Measurements from ENCODE around the gene CTSG. TPM values are rescaled to one million over a fixed set of nuclear protein-coding genes. Genes with fewer than 3 reads are reported as not detected.

CTSG gene, protein sequence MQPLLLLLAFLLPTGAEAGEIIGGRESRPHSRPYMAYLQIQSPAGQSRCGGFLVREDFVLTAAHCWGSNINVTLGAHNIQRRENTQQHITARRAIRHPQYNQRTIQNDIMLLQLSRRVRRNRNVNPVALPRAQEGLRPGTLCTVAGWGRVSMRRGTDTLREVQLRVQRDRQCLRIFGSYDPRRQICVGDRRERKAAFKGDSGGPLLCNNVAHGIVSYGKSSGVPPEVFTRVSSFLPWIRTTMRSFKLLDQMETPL
- not detected in 5 replicates for total RNA-seq (2022; extraction: Qiagen RNA extraction; ENCODE audit: low read depth)

GRCh38 chr14:24576182-24576581, at the start of gene CTSG:
TSS of gene CTSG (minus strand) at chr14:24576250. CDS start at chr14:24576223, 27 bp downstream.

GRCh38 chr14:24609655-24610344, 33.8 kb upstream of the CTSG start, which contains the start of gene GZMH:
TSS of gene GZMH (minus strand) at chr14:24609685. CDS start at chr14:24609613, 72 bp downstream.

Other genes starting within 250 kb of the CTSG start
- not detected in 5 replicates for gene ADCY4, start 241.2 kb downstream of the CTSG start, total RNA-seq (2022; extraction: Qiagen RNA extraction; ENCODE audit: low read depth)
- gene RIPK3, start 236.3 kb downstream of the CTSG start, total RNA-seq (2022; extraction: Qiagen RNA extraction; ENCODE audit: low read depth), result not detected in 5 replicates
- 0.10 to 0.38 TPM (median 0.20 TPM) in 4 of 5 replicates, not detected in the other for gene NFATC4, start 208.1 kb downstream of the CTSG start, total RNA-seq (2022; extraction: Qiagen RNA extraction; ENCODE audit: low read depth)
- 0.19 to 0.40 TPM (median 0.20 TPM) in 5 replicates for gene NYNRIN, start 177.2 kb downstream of the CTSG start, total RNA-seq (2022; extraction: Qiagen RNA extraction; ENCODE audit: low read depth)
- 1.3 to 1.9 TPM (median 1.5 TPM) in 5 replicates for gene CBLN3, start 146.6 kb downstream of the CTSG start, total RNA-seq (2022; extraction: Qiagen RNA extraction; ENCODE audit: low read depth)
- gene KHNYN, start 146.3 kb downstream of the CTSG start, total RNA-seq (2022; extraction: Qiagen RNA extraction; ENCODE audit: low read depth), result 26.3 to 30.9 TPM (median 29.6 TPM) in 5 replicates
- 42.5 to 52.7 TPM (median 46.6 TPM) in 5 replicates for gene SDR39U1, start 133.5 kb downstream of the CTSG start, total RNA-seq (2022; extraction: Qiagen RNA extraction; ENCODE audit: low read depth)
- gene CMA1, start 68.0 kb downstream of the CTSG start, total RNA-seq (2022; extraction: Qiagen RNA extraction; ENCODE audit: low read depth), result not detected in 5 replicates
- not detected in 5 replicates for gene GZMH, start 33.4 kb upstream of the CTSG start, total RNA-seq (2022; extraction: Qiagen RNA extraction; ENCODE audit: low read depth)
- not detected in 5 replicates for gene GZMB, start 57.9 kb upstream of the CTSG start, total RNA-seq (2022; extraction: Qiagen RNA extraction; ENCODE audit: low read depth)

Measured in A549 treated with DMSO at 1 μM for 4 hours (cell line).